Measurements from ENCODE around the gene GRIA2.
"Not testable (repeated sequence)": the region's sequence is repeated elsewhere in the genome, so short reads cannot be mapped to it uniquely, and the experiment has no call there.

The GRIA2 gene

GRCh38 chr4:157245351-157245750 lies 24.8 kb downstream of the GRIA2 start:
- no peak overlapping the region for H3K4me3 ChIP-seq (ENCODE audit: low read depth, low read length)
- no peak for TF ChIP-seq CTCF (IDR thresholded peaks at IDR 0.05; ENCODE audit: borderline replicate concordance, insufficient read depth, low read depth, low read length)

- no peak overlapping the region for H3K4me3 ChIP-seq (ENCODE audit: low read depth, low read length)
- TF ChIP-seq CTCF (IDR thresholded peaks at IDR 0.05; ENCODE audit: borderline replicate concordance, insufficient read depth, low read depth, low read length), result no peak
These were observed 26.4 kb downstream of the GRIA2 start for GRCh38 chr4:157246964-157247363.

GRCh38 chr4:157258165-157258564 lies 37.6 kb downstream of the GRIA2 start:
- not testable (repeated sequence) for H3K4me3 ChIP-seq (ENCODE audit: low read depth, low read length)

GRCh38 chr4:157265281-157265680 lies 44.8 kb downstream of the GRIA2 start:
- TF ChIP-seq CTCF (IDR thresholded peaks at IDR 0.05; ENCODE audit: borderline replicate concordance, insufficient read depth, low read depth, low read length), result no peak
- H3K4me3 ChIP-seq (ENCODE audit: low read depth, low read length), result no peak overlapping the region

GRCh38 chr4:157270108-157270507 lies 49.6 kb downstream of the GRIA2 start:
- H3K4me3 ChIP-seq (ENCODE audit: low read depth, low read length), result no peak overlapping the region
- no peak for TF ChIP-seq CTCF (IDR thresholded peaks at IDR 0.05; ENCODE audit: borderline replicate concordance, insufficient read depth, low read depth, low read length)

GRCh38 chr4:157270552-157270951 lies 50.0 kb downstream of the GRIA2 start:
- TF ChIP-seq CTCF (IDR thresholded peaks at IDR 0.05; ENCODE audit: borderline replicate concordance, insufficient read depth, low read depth, low read length), result no peak
- no peak overlapping the region for H3K4me3 ChIP-seq (ENCODE audit: low read depth, low read length)

GRCh38 chr4:157271166-157271869 lies 50.8 kb downstream of the GRIA2 start:
- TF ChIP-seq CTCF (IDR thresholded peaks at IDR 0.05; ENCODE audit: borderline replicate concordance, insufficient read depth, low read depth, low read length), result no peak
- H3K4me3 ChIP-seq (ENCODE audit: low read depth, low read length), result no peak overlapping the region
